HG02885 (cell line): Measurements from ENCODE around the gene SLC17A9.
A peak's percentile ranks its signal among the peaks of the same experiment; 100 is the strongest.
"Not testable (repeated sequence)": the region's sequence is repeated elsewhere in the genome, so short reads cannot be mapped to it uniquely, and the experiment has no call there.

Experiments used
- ATAC-seq: cut with Tn5 transposase; IDR thresholded peaks from one replicate; pipeline ENCODE4 v1.9.1; 2021; ENCODE audit warnings: mild to moderate bottlenecking; ENCODE audit not compliant: unreplicated experiment, poor library complexity

The SLC17A9 gene

DNA sequence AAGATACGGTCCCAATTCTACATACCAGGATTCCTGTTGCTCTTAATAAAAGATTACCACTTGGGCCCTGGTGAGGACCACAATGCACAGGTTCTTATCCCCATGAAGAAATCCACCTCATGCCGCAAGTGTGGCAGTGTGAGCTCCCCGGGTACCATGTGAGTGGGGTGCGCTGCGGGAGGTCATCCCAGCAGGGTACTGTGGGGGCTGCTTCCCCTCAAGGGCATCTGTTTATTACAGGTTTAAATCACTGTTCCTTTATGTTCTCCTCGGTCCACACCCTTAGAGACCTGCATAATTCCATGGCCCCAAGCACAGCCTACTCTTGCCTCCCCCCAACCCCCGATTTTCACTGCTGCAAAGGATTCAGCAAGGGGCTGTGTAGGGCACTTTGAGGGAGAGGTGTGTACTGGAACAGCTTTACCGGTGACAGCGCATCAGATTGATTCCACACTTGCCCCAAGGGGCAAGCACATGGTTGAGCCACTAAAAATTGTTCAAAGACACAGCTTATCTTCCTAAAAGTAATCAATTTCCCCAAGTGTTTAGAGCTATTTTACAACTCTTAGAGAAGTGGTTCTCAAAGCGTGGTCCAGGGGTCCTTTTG is 32.4 kb upstream of the SLC17A9 start:
- ATAC-seq = no peak

DNA sequence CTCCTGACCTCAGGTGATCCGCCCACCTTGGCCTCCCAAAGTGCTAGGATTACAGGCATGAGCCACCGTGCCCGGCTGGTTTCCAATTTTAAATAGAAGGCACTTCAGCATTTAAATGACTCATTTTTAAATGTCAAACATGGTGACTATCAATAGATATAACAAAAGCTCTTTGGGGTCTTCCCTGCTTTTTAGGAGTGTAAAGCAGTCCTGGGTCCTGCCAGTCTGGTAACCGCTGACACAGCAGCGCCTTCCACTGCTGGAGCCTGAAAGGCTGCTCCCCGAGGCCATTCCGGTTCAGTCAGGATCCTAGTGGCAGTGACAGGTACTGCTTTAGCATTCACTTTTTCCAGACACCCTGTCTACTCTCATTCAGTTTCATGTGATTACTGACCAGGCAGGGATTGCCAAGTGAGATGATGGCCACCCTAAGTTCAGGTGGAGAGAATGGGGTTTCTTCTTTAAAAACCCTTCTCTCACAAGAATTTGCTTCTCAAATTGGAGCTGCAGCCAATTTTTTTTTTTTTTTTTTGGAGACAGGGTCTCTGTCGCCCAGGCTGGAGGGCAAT is 31.3 kb upstream of the SLC17A9 start:
- ATAC-seq = no peak

DNA sequence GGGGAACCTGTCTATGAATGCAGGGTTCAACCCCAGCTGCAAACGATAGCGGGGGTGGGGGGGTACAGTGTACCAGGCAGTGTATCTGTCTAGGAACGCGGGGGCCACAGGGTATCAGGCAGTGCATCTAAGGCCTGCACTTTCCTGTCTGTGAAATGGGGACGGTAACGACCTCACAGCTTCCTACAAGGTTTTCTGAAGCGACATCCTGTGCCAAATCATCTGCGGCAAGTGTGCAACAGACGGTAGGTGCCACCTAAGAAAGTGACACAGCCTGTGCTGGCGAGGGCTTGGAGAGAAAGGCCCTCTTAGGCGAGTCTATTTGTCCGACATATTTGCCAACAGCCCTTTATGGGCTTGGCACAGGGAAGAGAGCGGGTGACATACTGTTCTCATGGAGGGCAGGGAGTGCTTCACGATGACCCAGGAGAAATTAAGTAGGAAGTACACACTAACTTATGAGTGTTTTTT is 30.0 kb upstream of the SLC17A9 start:
- no peak for ATAC-seq

DNA sequence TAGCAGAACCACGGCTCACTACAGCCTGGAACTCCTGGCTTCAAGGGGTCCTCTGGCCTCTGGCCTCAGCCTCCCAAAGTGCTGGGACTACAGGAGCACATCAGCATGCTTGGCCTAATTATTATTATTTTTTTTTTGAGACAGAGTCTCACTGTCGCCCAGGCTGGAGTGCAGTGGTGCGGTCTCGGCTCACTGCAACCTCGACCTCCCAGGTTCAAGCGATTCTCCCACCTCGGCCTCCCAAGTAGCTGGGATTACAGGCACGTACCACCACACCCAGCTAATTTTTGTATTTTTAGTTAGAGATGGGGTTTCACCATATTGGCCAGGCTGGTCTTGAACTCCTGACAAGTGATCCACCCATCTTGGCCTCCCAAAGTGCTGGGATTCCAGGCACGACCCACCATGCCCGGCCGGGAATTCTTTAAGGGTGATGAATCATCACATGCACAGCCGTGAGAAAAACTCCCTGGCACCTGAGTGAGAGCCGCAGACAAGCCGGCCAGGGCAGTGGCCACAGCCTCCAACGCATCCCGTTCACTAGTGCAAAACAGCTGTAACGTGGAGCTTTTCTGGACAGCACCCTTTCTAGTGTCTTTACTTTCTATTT is 29.3 kb upstream of the SLC17A9 start:
- ATAC-seq = not testable (repeated sequence)

DNA sequence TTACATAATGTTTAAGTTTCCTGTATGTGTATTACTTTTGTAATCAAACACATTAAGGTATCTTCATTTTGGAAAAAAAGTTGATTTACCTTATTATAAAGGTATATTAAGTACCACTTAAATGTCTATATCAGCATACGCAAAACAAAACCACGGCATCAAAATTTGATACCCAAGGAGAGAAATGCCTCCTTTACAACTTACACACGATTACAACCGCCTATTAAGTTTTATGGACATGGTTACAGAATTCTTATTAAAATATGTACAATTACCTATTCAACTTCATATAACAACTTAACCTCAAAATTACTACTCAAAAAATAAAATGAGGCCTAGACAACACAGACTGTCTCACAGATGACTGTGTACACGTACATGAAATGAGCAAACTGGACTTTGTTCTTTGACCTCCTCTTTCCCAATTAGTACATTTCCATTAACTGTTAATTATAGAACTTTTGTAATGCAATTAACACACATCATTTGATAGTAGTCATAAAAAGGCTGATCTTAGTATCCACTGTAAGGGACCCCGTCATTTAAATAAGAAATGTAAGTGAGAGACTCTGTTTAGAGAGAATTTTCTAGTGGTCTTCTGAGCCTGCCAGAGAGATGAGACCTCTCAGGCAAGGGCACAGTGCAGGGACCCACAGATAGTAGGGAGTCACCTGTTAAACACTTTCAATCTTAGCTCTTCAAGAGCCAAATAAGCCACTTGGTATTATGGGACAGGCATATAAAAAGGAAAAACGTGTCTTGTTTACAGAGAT is 28.7 kb upstream of the SLC17A9 start:
- ATAC-seq = no peak

DNA sequence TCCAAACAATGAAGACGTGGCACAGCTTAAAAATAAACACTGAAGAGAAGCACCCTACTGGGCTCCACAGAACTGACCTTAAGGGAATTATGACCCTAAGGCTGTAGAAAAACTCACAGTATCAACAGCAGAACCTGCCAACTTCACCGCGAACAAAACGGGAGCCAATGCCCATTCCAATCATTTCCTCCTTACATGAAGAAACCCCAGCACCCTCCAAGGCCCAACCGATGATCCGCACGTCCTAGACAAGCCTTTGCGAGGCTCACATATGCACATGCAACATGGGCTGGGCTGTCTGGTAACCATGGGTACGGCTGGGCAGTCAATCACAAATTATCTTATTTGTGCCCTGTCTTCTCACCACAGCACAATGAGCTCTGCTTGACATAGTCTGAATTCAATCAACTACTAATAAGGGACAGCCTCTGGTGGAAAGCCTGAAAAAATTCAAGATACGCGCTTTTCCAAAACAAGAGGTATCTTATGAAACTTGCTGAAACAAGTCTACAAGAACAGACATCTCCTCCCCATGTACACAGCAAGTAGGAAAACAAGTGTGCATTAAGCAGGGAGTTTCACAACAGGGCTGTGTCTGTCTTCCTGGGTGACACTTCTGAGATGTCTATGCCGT is 27.9 kb upstream of the SLC17A9 start:
- ATAC-seq = no peak

DNA sequence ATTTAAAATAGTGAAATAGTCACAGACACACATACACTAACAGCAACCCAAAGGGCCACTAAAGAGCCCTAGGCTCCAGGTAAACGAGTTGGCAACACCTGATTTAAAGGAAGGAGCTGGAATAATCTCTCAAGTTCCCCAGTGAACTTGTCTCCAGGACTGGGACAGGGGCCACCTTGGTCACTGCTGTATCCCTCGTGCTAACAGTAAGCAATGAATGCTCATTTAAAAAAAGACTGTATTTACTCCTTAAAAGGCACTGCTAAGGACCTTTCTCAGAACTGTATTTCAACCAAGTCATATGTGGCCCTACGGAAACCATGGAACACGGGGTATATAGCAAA is 27.5 kb upstream of the SLC17A9 start:
- ATAC-seq = no peak

DNA sequence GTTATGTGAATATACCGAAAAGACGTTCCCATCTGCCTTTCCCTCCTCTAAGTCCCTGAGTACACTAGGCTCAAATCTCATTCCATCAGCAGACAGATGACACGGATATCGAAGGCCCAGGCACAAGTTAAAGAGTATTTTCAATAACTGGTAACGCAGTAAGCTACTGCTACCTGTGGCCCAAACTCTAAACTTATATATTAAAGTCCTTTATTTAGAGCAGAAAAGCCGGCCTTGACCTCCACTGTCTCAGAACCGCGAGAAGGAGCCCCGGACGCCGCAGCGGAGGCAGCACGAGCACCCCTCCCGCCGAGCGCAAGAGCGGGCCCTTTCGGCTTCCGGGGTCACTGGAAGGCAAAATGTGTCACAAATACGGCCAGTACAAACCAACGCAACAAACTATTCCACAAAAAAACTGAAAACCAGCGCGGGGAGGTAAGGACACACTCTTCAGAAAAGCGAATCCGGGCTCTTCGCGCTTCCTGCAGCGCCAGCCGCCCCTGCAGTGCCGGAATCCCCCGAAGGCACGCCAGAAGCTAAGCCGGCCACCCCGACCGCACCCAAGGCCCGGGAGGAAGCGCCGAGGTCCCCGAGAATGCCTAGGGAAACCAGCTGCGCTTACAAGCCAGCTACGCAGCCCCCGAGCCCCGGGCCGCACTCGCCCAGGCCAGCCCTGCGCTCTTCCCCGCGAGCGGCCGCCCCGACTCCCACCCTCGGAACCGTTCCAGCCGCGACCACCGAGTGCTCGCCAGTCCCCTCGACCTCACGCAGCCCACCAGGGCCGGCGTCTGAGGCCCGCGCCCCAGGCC is 26.9 kb upstream of the SLC17A9 start:
- no peak for ATAC-seq

DNA sequence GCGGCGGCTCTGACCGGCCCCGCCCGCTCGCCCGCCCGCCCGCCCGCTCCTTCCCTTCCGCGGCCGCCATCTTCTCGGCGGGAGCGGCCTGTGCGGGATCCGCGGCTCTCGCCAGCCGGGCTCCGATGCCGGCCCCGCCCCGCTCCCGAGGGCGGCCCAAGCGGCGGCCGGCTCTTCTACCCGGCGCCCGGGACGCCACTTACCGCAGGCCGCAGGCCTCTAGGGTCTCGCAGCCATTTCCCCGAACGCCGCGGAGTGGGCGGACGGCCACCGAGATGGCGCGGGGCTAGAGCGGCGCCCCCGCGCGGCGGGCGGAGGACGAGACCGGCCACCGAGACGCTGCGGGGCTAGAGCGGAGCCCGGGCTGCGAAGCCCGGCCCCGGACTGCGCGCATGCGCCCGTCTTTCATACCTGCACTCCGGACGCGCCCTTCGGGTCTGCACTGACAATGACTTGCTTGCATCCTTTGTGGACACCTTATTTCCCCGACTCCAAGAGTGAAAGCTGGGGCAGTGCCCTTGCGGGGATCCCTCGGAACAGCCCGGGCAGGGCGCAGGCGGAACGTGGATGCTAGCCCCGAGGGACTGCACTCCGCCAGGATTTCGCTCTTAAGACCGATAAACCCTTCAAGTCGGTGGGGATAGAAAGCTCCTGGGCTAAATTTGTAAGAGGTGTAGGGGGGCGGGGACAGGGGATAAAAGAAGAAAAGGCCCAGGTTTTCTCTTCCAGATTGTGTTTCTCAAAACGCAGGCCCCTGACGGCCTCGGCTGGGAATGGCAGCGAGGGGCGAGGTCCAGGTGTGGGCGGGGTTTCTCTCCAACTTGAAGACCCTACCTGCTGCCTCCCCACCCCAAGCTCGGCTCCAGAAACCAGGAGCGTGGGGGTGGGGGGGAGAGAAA is 26.0 kb upstream of the SLC17A9 start, which contains the start of gene DIDO1:
Gene DIDO1 (minus strand): TSS at position 277 of the 899 bp plus-strand sequence.
- ATAC-seq = peak; percentile 77

DNA sequence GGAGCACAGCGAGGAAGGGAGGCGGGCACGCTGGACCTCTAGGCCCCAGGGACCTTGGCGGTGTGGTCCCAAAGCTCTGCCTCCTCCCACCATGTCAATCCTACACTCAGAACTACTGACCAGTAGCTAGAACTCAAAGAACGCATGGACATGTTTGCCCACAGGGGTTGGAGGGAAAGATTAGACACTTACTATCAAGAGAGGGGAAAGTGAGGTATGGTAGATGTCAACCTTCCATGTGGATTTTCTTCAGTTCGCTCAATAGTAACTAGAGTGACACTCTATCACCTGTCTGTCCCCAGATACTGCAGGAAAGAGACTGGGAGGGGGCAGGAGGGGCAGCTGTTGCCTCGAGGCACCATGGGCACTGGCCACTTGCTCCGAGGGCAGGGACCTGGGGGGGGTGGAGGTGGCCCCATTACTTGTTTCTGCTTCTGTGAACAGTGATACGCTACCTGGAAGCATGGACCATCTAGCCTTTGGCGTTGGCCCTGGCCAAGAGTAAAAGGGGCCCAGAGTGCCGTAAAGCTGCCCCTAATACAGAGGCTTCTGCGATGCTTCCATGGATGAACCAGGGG is 25.3 kb upstream of the SLC17A9 start:
- no peak for ATAC-seq

DNA sequence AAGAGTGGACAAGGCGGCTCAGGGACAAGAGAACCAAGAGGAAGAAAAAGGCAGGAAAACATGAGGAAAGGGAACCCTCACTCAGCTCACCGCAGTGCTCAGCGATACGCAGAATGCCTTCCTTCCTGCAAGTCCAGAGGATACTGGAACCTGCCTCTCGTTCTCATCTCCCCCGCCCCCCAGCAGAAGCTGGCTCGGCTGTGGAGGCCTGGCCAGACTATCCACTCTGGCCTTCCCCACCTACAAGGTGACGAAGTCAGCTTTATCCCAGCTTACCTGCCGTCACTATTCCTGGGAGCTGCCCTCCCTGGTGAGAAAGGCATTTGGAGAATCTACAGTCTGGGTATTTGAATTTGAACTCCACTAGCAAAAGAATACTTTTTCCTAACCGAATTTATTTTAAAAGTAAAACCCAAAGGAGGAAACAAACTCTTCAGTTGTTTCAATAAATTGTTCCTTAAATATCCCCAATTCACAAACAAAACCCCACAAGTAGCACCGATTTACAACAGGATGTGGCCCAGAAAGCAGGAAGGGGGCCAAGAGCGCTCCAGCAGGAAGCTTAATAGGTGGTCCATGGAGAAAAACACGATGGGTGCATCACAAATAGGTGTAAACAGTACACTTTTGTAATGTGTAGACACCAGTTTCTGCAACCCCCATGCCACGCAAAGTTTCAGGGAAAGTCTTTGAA is 24.1 kb upstream of the SLC17A9 start:
- ATAC-seq = no peak

DNA sequence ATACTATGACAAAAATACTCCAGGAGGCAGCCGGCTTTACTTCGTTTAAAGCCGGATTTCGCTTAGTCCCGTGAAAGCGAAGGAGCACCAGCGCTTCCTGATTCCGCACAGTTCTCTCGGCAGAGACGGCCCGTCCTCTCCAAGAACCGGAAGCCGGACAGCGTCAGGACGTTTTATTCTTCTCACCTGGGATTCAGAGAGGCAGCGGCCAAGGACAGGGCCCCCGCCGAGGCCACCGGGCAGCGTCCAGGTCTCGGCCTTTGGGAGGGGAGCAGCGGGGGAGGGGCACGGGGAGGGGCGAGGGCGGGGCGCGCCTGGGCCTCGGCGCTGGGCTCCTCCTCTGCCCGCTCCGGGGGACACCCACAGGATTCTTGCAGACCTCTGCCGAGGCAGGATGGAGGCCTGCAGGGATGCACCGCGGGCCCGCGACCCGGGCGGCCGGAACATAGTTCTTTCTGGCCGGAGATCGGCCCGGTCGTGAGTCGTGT is 23.4 kb upstream of the SLC17A9 start:
- ATAC-seq = no peak

DNA sequence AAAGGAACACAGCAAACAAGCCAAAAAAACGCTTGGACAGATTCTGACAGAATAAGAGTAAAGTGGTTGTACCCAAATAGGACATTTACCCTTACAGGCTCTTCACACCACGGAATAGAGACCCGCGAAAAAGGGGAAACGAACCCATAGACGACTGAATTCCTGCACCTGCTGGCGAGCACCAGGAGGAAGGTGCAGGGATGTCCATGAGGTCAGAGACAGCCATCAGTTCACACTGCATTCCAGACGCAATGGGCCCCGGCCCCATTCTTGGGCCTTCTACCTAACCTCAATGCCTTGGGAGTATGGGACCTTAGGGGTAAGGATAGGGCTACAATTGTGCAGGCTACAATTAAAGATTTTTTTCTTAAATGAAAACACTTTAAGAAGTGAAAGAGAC is 21.0 kb upstream of the SLC17A9 start:
- ATAC-seq = no peak

DNA sequence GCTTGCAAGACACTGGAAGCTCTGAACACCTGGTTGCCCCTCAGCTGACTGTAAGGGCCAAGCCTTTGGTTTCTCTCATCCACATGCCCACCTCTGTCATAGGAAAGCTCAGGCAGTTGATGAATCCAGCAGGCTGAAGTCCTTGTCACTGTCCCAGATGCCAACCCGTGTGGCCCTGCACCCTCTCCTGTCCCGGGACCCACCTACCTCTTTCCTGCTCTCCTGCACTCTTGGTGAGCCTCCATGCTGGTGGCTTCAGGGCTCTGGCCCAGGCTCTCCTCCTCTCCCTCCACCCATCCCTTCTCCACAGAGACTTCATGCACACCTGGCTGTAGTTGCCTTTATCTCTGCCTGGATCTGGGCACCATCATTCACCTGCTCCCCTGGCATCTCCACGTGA is 18.5 kb upstream of the SLC17A9 start:
- ATAC-seq = no peak

DNA sequence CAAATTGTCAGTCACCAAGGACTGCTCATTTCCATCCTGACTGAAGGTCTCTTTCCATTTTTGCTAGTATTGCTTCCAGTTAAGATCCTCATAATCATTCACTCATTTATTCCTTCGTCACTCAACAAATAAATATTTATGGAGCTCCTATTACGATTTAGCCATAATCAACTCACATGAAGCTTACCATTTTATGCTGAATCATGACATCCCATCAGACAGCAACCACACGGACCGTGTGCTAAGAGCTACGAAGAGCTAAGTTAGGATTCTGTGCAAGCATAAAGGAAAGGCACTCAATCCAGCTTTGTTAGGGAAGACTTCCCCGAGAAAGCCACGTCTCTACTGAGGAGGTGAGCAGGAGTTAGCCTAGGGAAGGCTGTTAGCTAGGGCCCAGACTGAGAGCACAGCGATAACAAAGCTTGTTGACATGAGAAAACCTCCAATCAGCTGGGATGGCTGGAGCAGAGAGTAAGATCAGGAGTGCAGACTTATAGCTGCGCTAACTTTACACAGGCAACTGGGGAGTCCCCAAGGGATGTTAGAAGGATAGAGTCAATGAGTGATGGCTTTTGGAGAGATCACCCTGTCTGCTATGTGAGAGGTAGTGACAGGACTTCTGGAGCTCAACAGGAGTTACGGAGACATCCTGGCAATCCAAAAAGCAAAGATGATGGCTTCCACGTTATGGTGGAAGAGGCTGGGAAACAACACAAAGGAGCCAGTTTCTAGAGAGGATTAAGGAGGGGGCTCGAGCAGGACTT is 17.1 kb upstream of the SLC17A9 start:
- no peak for ATAC-seq

DNA sequence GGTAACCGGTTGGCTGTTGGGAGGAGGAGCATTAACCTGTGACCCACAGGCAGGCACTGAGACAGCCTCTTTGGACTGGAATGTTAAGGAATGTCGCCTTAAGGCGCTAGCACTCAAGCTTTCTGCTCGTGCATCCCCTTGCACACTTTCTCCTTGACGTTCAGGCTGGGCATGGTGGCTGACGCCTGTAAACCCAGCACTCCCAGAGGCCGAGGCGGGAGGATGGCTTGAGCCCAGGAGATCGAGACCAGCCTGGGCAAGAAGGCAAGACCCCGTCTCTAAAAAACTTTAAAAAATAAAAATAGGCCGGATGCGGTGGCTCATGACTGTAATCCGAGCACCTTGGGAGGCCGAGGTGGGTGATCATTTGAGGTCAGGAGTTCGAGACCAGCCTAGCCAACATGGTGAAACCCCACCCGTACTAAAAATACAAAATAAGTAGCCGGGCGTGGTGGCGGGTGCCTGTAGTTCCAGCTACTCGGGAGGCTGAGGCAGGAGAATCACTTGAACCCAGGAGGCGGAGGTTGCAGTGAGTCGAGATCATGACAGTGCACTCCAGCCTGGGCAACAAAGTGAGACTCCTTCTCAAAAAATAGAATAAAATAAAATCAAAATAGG is 16.4 kb upstream of the SLC17A9 start:
- no peak for ATAC-seq
